DMS53 (cell line): ENCODE results near the gene DAB2IP.
A peak's percentile ranks its signal among the peaks of the same experiment; 100 is the strongest.

Experiments used
- DNase-seq: peaks from one replicate; lab custom pipeline; 2025; lab: John Stamatoyannopoulos, UW

DAB2IP gene

GRCh38 chr9:121744687-121745395 is 93.4 kb downstream of the DAB2IP start:
- no peak for DNase-seq

GRCh38 chr9:121745396-121745695 is 93.9 kb downstream of the DAB2IP start:
- DNase-seq: no peak

- DNase-seq: no peak
Observed at GRCh38 chr9:121746411-121746810, 95.0 kb downstream of the DAB2IP start.

- DNase-seq: no peak
Observed at GRCh38 chr9:121746866-121747265, 95.4 kb downstream of the DAB2IP start.

GRCh38 chr9:121748074-121748473 is 96.6 kb downstream of the DAB2IP start:
- DNase-seq: no peak

GRCh38 chr9:121748727-121749423 is 97.4 kb downstream of the DAB2IP start:
- no peak for DNase-seq

GRCh38 chr9:121749614-121750013 is 98.2 kb downstream of the DAB2IP start:
- DNase-seq: no peak

- DNase-seq: no peak
Observed at GRCh38 chr9:121750259-121750714, 98.9 kb downstream of the DAB2IP start.

GRCh38 chr9:121750715-121751623 is 99.5 kb downstream of the DAB2IP start:
- no peak for DNase-seq

GRCh38 chr9:121751686-121752445 is 100.4 kb downstream of the DAB2IP start:
- DNase-seq: no peak

GRCh38 chr9:121752929-121753328 is 101.5 kb downstream of the DAB2IP start:
- no peak for DNase-seq

- no peak for DNase-seq
Observed at GRCh38 chr9:121753802-121754654, 102.6 kb downstream of the DAB2IP start.

- DNase-seq: no peak
Observed at GRCh38 chr9:121754655-121755436, 103.4 kb downstream of the DAB2IP start.

- no peak for DNase-seq
Observed at GRCh38 chr9:121755581-121755980, 104.1 kb downstream of the DAB2IP start.

- no peak for DNase-seq
Observed at GRCh38 chr9:121756474-121757280, 105.2 kb downstream of the DAB2IP start.

GRCh38 chr9:121757281-121757585 is 105.8 kb downstream of the DAB2IP start:
- DNase-seq: no peak

GRCh38 chr9:121758693-121759092 is 107.3 kb downstream of the DAB2IP start:
- DNase-seq: peak; percentile 34

GRCh38 chr9:121759996-121760395 is 108.6 kb downstream of the DAB2IP start:
- DNase-seq: no peak

GRCh38 chr9:121760571-121760970 is 109.1 kb downstream of the DAB2IP start:
- DNase-seq: no peak

- no peak for DNase-seq
Observed at GRCh38 chr9:121763131-121763530, 111.7 kb downstream of the DAB2IP start.
